ENCODE data around the gene COL19A1.

DNA sequence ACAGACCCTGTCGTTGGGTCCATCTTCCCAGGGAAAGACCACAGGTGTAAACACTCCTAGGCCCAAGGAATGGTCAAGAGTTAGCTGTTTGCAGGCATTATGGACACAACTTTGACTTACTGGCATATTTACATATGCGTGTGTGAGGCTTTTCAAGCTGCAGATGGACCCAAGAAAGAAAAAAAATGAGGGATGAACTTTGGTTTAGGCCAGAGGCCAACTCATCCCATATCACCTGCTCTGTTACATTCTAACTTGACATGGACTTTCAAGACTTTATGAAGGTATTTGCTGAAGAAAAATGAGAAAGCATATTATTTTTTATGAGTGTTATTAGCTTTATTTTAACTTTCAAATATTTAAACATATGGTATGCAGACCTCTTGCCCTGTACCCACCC, 6.9 kb downstream of the COL19A1 start:
- no peak for TF ChIP-seq EZH2phosphoT487 (IDR thresholded peaks at IDR 0.05; ENCODE audit: unreplicated experiment)
- no peak for TF ChIP-seq EZH2 (IDR thresholded peaks at IDR 0.05; ENCODE audit: low read depth, unreplicated experiment)
- TF ChIP-seq CTCF (conservative IDR thresholded peaks at IDR 0.05; ENCODE audit: low read depth in 2 of 2), result no peak
- no peak for TF ChIP-seq POLR2AphosphoS5 (IDR thresholded peaks at IDR 0.05; ENCODE audit: low read depth)
- TF ChIP-seq ZNF331 (CRISPR knock-in tag; IDR thresholded peaks at IDR 0.05; ENCODE audit: low read depth), result no peak
- TF ChIP-seq, protein P1, sequence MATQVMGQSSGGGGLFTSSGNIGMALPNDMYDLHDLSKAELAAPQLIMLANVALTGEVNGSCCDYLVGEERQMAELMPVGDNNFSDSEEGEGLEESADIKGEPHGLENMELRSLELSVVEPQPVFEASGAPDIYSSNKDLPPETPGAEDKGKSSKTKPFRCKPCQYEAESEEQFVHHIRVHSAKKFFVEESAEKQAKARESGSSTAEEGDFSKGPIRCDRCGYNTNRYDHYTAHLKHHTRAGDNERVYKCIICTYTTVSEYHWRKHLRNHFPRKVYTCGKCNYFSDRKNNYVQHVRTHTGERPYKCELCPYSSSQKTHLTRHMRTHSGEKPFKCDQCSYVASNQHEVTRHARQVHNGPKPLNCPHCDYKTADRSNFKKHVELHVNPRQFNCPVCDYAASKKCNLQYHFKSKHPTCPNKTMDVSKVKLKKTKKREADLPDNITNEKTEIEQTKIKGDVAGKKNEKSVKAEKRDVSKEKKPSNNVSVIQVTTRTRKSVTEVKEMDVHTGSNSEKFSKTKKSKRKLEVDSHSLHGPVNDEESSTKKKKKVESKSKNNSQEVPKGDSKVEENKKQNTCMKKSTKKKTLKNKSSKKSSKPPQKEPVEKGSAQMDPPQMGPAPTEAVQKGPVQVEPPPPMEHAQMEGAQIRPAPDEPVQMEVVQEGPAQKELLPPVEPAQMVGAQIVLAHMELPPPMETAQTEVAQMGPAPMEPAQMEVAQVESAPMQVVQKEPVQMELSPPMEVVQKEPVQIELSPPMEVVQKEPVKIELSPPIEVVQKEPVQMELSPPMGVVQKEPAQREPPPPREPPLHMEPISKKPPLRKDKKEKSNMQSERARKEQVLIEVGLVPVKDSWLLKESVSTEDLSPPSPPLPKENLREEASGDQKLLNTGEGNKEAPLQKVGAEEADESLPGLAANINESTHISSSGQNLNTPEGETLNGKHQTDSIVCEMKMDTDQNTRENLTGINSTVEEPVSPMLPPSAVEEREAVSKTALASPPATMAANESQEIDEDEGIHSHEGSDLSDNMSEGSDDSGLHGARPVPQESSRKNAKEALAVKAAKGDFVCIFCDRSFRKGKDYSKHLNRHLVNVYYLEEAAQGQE (IDR thresholded peaks at IDR 0.05; ENCODE audit: unreplicated experiment), result no peak
- no peak for TF ChIP-seq CREB1 (CRISPR knock-in tag; IDR thresholded peaks at IDR 0.05; ENCODE audit: low read depth)
- no peak for TF ChIP-seq JUNB (IDR thresholded peaks at IDR 0.05; ENCODE audit: unreplicated experiment)

Measured in GM23338 (cell line).